GM19455 (cell line): ENCODE data around the gene NRP2.

Source experiments
- ATAC-seq: cut with Tn5 transposase; IDR thresholded peaks from one replicate; pipeline ENCODE4 v1.9.1; 2021; ENCODE audit not compliant: unreplicated experiment

Gene NRP2

DNA sequence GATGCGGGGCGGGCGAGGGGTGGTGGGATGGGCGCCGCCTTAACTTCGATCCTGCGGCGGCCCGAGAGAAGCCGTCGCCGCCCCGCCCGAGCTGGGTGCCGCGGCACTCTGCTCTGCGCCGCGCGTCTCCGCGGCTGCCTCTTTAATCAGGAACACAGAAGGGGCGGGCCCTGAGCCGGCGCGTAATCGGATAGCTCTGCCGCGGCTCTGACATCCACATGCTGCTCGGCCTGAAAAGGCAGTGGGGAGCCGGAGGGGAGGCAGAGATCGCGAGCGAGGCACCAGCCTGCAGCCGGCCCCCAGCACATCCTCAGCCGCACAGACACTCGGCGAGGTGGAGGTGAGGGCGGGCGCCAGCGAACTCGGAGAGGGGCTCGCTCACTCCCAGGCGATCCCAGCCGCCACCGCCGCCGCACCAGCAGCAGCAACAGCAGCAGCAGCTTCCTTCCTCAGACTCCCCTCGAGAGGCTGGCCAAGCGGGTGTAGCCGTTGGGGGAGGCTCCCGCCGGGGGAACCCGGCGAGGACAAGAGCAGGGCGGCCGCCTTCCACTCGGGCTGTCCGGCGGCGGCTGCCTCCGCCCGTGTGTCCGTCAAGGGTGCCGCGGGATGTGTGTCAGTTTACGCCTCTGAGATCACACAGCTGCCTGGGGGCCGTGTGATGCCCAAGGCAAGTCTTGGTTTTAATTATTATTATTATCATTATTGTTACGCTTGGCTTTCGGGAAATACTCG, at the start of gene NRP2:
TSS of gene NRP2 (plus strand) at position 263 of the 732 bp plus-strand sequence. CDS start 790 bp downstream, outside the sequence.
- ATAC-seq = peak; percentile 91

GRCh38 chr2:205633994-205634393, 48.3 kb upstream of the NRP2 start:
- ATAC-seq = no peak

- no peak for ATAC-seq
Measured at GRCh38 chr2:205636549-205637319, 45.6 kb upstream of the NRP2 start.

DNA sequence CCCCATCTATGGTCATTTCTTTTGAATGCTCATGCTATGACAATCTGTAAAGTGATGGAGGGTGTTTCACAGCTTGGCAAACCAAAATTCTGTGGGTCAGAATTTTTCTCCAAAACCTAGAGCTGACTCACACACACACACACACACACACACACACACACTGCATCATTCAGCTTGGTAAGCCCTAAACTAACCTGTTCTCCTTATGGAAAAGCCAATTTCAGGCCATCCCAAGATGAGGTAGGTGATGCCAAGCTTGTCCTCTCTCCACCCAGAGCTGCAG, 45.0 kb upstream of the NRP2 start:
- ATAC-seq = no peak

- ATAC-seq = no peak
Measured at GRCh38 chr2:205637779-205638503, 44.4 kb upstream of the NRP2 start.

- no peak for ATAC-seq
Measured at GRCh38 chr2:205640716-205641115, 41.6 kb upstream of the NRP2 start.

DNA sequence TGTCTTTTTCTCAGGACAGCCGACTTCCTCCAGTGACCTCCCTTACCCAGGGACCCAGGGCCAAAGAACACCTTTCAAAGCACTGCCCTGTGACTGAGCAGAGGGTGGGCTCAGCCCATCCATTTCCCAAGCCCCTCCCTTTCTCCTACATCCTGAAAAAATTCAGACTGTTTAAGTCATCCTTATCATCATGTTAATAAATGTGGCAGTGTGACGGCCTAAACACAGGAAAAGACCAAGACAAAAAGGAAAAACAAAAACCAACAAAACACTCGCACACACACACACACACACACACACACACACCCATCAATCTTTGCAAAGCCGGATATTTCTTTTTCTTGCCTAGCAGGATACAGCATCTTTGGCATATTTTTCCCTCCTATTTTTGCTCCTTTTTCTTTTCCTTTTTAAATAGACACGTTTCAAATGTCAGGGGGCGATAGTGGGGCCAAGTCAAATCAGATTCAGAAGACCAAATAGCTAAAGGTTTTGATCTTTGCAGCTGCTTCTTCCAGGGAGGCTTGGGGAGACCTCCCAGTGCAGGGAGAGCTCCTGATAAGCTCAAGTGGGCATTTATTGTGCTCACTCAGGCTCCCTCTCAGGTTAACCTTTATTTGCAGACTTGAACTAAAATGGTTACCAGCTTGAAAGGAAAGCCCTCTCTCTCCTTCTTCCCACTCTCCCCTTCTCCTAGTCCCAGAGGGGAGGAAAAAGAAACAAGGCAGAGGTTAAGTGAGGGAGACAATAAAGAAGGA, 39.5 kb upstream of the NRP2 start:
- ATAC-seq = no peak

DNA sequence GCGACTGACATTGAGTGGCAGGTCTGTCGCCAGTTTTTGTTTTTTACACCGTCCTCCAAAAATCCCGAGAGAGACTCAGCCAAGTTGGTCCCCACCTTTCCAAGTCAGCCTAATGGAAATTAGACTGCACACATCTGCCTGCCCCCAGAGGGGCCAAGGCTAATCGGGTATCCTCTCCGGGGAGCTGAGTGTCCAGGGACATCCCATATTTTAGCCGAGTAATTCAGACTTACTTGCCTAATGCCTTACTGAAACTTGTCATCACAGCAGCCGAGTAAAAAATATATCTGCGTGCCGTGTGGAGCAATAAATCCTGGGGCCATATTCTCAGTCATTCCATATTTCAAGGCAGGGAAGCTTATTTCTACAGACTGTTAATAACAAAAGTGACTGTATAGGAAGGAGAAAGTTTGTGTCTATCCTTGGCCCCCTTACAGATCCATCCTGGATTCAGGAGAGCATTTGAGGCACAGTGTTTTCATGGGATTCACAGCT, 38.9 kb upstream of the NRP2 start:
- ATAC-seq = no peak

DNA sequence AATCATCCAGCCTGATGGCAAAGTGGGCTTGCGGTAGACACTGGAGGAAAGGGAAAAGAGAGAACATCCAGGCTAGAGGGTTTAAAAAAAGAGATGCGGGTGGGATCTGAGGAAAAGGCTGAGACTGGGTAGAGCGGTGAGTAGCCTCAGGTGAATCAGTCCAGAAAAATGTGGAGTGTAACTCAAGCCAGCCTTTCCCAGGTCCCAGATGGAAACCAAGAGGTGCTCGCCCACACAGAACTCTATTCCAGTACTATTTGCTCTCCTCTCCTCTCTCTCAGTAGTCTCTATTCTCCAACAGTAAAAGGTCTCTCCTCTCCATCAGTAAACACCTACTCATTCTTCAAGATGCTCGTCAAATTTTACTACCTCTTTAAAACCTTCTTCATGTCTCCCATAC, 38.3 kb upstream of the NRP2 start:
- ATAC-seq = no peak

DNA sequence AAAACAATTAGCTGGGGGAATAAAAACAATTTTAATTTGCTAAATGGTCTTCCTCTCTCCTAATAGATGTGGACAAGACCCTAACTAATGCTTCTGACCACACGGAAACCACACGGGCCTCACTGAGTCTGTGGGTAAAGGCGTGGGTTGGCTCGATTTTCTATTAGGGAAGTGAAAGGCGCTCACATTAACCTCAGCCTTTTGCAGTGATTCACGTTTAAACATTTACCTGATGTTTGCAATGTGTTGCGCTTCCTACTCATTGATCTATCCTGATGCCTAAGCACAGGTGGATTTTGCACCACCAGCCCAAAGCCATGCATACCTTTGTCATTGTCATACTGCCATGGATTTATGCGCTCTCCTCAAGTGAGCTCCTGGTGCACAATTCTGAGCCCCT, 35.6 kb upstream of the NRP2 start:
- ATAC-seq = peak; percentile 99

GRCh38 chr2:205650450-205650849, 31.9 kb upstream of the NRP2 start:
- ATAC-seq = no peak

GRCh38 chr2:205650931-205651330, 31.4 kb upstream of the NRP2 start:
- ATAC-seq = no peak

DNA sequence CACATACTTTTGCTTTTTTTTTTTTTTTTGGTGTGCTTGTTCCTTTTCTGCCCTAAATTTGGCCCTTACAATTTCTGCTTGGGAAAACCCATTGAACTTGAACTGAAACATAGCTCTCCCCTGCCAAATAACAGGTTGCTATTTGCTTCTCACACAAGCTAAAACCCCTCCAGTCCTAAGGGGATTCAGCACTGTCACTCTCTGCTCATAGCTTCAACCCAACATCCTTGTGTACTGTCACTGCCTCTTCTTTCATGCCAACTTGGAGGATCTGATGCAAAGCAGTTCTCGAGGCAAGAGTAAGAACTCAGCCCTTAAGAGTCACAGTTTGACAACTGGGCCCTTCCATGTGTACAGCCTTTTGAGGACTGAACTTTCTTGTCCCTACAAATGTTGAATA, 30.6 kb upstream of the NRP2 start:
- no peak for ATAC-seq

GRCh38 chr2:205654878-205655605, 27.3 kb upstream of the NRP2 start:
- ATAC-seq = no peak

- no peak for ATAC-seq
Measured at GRCh38 chr2:205655779-205656456, 26.4 kb upstream of the NRP2 start.

- ATAC-seq = no peak
Measured at GRCh38 chr2:205656461-205656860, 25.8 kb upstream of the NRP2 start.

- no peak for ATAC-seq
Measured at GRCh38 chr2:205656941-205657340, 25.4 kb upstream of the NRP2 start.

DNA sequence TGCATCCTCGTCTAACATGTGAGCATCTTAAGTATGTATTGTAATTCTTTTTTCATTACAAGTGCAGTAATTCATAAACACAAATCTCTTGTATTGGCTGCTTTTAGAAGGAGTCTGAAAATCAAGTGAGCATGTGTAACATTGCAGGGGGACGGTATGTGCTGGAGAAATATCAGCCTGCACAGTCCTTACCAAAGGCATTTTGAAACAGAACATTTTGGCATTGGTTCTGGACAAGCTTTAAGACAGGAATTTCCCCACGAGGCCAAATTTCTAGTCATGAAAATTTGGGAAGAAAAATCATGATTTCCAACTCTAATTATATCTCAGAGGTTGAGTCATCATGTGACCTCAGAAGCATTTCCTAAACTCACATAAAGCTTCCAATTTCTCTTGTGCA, 24.7 kb upstream of the NRP2 start:
- no peak for ATAC-seq

- ATAC-seq = no peak
Measured at GRCh38 chr2:205658068-205658467, 24.2 kb upstream of the NRP2 start.

- no peak for ATAC-seq
Measured at GRCh38 chr2:205658572-205658971, 23.7 kb upstream of the NRP2 start.
